Stimulated activated CD4-positive, alpha-beta T cell treated with anti-CD3 and anti-CD28 coated beads, TNF-alpha, amount 100 ng/mL, for 1 hour (primary cell): ENCODE results near the gene CTAGE4.
"Not testable (repeated sequence)": the region's sequence is repeated elsewhere in the genome, so short reads cannot be mapped to it uniquely, and the experiment has no call there.

Experiments
- DNase-seq, 3 donors: peaks; one replicate each; pipeline ENCODE4 v3.0.0-alpha.2; 2020; ENCODE audit warnings: low read depth in 3 of 3, low spot score in 1 of 3

The CTAGE4 gene

DNA sequence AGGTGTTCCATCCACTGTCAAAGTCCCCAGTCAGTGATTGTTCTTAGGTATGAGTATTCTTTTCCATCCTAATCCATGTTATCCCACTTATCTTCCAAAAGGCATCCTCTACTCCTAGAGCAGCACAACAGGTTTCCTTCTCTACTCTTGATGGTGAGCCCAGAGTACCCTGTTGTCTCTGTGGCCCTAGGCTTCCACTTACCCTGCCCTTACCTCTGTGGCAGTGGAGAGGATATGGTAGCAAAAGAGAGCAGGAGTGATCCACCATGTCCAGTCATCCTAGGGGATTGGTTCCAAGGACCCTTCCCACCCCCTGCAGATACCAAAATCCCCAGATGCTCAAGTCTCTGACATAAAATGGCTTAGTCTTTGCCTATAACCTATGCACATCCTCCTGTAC, 33.9 kb downstream of the CTAGE4 start:
- DNase-seq = not testable (repeated sequence)

DNA sequence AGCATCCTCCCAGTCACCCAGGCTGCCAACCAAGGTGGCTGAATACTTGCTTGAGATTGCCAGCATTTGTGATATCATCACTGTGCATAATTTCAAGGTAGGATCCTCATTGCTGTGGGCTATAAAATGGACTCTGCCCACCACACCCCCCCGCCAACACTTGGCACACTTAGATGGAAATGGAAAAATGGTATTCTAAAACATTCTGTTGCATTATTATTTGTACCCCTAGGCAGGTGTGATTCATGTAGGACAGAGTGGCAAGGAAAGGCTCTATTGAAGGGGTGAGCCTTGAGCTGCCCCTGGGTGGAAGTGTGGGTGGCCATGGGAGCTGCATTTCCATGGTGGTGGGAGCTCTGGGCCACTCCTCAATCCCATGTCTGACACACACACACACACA, 35.3 kb downstream of the CTAGE4 start:
- not testable (repeated sequence) for DNase-seq

DNA sequence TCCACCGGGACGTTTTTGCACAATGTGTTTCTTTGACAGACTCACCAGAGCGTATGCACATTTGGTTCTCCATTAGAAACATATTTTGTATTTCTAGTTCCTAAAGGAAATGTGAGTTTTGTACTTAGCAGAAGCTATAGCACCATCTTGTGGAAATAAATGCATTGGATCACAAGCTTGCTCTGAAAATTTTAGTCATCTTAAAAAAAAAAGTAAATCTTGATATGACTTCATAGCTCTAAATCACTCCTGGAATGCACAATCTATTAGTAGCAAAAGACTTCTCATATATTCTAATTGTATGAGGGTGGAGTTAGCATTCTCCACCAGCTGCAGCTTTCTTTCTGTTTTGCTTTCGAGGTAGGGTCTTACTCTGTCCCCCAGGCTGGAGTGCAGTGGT, 35.9 kb downstream of the CTAGE4 start:
- not testable (repeated sequence) for DNase-seq

DNA sequence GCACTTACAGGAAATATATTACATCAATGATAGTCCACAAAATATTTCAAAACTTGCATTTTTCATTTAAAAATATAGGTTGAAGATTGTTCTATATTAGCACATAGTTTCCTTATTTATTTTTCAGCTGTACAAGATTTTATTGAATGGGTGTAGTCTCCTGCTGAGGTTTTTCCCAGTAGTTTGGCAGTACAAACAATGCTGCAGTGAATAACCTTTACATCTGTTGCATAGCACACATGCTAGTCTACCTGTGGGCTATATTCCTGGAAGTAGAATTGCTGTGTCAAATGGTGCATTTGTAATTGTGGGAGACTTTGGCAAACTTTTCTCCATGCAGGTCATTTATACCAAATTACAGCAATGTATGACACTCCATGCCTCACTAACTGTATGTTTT, 37.3 kb downstream of the CTAGE4 start:
- not testable (repeated sequence) for DNase-seq

DNA sequence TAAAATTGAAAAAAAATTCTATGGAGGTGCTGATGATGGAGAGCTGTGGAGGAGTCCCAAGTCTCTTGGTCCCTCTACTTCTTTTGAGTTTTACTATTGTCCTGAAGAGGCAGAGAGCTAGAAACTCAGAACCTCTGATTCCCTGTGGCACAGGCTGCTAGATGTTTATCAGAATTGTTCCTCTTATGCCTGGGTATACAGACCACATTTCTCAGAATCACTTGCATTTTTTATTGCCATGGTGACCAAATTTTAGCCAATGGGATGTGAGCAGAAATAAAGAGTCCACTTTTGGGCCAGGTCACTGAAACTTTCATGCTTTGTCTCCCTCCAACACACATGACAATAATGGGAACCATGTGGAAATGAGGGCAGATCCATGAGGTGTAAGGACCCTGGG, 40.4 kb downstream of the CTAGE4 start:
- DNase-seq = not testable (repeated sequence)

DNA sequence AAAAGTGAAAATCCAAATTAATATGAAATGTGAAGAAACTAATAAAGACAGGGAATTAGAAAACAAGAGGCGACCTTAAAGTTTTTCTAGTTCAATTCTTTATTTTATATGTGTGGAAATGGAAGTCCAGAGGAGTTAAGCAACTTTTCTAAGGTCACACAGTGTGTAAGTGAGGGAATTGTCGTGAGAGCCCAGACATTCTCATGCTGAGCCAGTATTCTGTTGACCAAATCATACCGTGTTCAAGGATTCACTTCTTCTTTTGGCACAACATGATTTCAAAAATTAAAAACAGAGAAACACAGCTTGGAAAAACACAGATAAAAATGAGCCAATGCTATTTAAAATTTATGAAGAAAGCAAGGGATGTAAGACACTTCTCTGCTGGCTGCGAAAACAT, 43.6 kb downstream of the CTAGE4 start:
- not testable (repeated sequence) for DNase-seq

DNA sequence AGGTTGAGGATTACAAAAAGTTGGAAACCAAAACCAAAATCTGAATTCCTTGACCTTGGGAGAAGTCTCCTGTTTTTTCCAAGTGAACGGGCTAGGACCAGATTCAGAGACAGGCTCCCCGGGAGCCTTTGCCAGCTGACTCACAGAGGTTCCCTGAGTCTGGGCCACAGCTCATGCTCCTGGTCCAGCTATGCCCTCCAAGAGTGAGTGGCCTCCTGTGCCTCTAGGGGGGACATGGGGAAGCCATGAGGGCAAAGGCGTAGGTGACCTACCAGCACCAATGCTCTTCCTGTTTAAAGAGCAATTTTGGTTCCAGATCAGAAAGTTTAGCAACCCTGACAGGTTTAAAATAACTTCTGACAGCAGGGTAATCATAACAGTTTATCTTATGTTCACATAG, 45.5 kb downstream of the CTAGE4 start:
- not testable (repeated sequence) for DNase-seq

DNA sequence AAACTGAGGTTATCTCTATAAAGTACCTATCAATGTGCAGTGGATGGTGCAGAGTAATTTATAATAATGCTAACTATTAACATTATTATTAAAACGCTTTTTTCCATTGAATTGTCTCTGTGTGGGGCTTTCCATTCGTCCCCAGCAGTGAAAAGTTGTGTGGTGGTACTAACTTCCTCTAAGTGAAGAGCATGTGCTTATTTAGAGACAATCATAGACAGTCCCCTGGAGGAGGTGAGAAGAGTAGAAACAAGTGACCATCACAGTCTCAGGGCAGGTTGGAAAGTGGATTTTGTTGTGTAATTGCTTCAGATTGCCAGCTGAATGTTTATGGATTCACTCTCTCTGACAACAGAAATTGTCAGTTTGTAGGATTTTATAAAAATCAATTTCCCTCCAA, 47.8 kb downstream of the CTAGE4 start:
- not testable (repeated sequence) for DNase-seq

DNA sequence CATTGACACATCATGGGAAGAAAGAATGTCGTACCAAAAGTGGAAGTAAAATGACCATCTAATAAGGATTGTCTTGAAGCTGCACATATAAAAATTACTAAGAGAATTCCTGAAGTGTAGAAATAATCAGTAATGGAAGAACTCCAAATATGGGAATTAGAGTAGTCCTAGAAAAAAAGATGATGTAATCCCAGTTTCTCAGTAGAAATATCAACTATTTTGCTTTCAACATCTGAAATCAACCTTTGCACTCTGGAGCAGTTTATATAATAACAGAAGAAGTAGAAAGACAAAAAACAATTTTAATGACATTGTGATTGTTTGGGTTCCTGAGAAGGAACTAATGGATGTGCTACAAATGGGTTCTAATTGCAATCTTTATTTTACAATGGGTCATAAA, 49.8 kb downstream of the CTAGE4 start:
- DNase-seq = not testable (repeated sequence)
